Breast epithelium (tissue), 3 donors: ENCODE data around the gene VPS52.

ENCODE experiments used
- CTCF ChIP-seq, 3 donors: fragments of 450-650 bp; IDR thresholded peaks; one replicate each; pipeline ENCODE4 v1.5.1; 2016 to 2017; ENCODE audit warnings: antibody characterized with exemption in 3 of 3, mild to moderate bottlenecking in 3 of 3, moderate library complexity in 3 of 3
- POLR2A ChIP-seq: fragments of 450-650 bp; IDR thresholded peaks from one replicate; pipeline ENCODE4 v1.6.1; 2016; ENCODE audit warnings: antibody characterized with exemption, mild to moderate bottlenecking, moderate library complexity

GRCh38 chr6:33247977-33248642 lies 23.6 kb downstream of the VPS52 start:
- TF ChIP-seq POLR2A = no peak
- TF ChIP-seq CTCF (IDR thresholded peaks at IDR 0.05) = peak; percentile 80 to 95 (median 95)
